ENCODE data around the gene MED13L.

The MED13L gene

DNA sequence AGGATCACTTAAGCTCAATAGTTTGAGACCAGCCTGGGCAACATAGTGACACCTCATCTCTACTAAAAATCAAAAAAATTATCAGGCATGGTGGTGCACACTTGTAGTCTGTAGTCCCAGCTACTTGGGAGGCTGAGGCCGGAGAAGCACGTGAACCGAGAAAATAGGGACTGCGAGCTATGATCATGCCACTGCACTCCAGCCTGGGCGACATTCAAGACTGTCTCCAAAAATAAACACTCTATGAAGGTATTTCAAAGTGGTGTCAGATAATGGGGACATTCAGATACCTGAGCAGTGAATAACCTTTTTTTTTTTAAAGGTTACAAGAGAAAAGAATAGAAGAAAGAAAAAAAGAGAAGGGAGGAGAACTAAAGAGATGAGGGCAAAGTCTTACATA, 98.1 kb downstream of the MED13L start:
- DNase-seq, result no peak

DNA sequence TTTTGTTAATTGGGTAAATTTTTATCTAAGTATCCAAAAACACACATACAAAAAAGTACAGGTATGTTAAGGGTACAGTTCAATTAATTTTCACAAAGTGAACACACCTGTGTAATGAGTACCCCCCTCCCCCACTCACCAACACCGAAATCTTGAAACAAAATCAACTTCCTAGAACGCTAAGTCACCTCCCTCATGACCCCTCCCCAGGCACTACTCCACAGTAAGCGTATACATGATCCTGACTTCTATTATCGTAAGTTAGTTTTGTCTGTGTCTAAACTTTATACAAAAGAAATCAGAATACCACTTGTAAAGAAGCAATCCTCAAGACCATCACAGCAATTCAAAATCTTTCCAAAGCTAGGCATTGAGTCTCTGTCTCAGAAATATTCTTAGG, 100.5 kb downstream of the MED13L start:
- no peak for DNase-seq

DNA sequence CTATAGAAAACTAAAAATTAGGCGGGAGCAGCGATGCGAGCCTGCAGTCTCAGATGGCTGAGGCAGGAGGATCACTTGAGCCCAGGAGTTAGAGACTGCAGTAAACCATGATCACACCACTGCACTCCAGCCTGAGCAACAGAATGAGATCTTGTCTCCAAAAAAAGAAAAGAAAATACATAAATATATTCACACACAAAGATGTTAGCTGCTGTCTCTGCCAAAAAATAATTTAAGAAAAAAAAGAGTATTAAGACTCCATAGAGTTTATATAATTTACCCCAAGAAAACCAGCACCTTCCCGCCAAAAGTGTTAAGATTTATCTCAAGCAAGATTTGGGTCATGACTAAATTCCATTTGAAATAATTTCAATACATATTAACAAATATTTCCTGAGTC, 102.6 kb downstream of the MED13L start:
- DNase-seq, result no peak

DNA sequence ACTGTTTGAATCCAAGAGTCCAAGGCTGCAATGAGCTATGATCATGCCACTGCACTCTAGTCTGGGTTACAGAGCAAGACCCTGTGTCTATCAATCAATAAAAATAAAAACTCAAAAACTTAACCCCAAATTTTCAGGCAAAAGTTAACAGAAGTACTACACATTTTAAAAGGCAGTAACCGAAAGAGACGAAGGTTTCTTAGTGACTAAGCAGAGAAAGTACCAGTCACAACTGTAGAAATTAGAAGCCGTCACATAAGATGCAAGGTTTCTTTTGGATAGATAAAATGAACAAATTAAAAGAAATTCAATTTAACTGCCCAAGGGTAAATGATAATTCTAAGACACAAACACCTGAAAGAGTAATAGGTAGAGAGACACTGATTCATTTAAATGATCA, 103.5 kb downstream of the MED13L start:
- DNase-seq, result no peak

DNA sequence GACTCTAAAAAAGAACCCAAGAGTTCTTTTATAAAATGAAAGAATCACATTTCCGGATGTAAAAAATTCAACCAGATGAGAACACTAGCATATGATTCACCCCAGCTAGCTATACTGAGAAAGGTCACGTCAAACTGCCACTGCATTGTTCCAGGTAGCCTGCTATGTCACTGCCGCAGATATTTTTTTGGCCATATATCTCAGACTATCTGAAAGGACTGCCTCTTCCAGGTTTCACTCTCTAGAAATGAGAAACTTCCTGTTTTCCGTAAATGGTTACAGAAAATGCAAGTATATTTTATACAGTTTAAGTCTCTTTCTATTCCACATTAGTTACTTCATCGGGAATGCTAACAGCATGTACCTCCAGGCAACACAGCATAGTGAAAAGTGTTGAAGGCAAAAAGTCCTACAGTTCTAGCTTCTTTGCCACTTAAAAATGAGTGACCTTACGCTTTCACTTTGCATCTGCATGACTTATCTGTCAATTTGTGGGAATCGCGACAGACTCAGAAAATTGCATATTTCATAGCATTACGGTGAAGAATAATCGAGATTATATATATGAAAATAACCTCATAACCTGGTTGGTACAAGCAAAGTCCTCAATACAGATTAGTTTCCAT, 105.2 kb downstream of the MED13L start:
- DNase-seq, result no peak

DNA sequence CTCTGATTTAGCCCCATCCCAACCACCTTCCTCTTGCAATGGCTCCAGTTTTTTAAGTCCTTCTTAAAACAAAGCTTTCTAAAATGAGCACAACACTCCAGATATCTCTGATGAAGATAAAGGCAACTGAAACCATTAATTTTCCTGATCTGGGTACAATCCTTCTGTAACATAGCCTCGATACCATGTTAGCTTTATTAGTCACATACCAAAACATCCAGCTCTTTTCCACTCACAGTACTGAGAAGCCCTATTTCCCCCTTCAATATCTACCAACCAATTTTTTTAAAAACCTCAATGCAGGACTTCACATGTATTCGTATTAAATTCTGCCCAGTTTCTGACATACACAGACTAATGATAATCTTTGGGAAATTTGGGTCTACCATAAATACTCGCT, 105.9 kb downstream of the MED13L start:
- DNase-seq, result no peak

DNA sequence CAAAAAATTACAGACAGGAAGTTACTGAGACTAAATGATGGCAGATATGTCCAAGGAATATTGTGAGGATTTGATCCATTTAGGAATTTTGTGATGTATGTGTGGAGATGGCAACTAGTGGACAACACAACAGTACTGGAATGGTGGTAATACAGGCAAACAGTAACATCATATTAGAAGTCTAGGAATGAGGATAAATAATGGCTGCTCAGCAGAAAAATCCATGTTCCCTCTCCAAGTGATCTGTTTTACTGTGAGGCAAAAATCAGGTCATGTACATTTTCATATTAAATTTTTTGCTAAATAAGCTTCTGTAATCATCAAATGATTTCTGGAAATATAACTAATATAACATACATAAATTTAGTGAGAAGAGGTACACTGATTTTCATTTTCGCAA, 108.4 kb downstream of the MED13L start:
- no peak for DNase-seq

DNA sequence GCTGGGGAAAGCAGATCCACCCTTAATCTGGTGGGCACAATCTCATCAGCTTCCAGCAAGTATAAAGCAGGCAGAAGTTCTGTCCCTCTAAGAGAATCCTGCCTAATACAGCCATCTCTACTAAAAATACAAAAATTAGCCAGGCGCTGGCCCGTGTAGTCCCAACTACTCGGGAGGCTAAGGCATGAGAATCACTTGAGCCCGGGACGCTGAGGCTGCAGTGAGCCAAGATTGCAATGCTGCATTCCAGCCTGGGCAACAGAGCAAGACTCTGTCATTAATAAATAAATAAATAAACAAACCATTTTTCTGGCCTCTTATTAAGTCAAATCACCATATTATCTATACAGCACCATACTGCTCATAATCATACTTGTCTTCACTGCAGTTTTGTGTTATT, 111.2 kb downstream of the MED13L start:
- DNase-seq, result no peak

DNA sequence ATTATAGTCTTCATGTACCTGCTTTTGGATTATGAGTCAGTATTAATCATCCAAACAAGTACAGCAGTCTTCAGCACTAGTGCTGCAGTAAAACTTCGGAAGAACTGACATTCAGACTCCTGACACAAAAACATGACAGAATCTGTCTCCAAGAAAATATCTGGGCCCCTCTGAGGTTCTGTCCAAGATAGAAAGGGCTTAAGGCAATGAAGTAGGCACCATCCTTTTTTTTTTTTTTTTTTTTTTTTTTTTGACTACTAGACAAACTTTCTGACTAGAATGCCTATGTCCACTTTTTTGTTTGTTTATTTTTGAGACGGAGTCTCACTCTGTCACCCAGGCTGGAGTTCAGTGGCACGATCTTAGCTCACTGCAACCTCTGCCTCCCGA, 112.5 kb downstream of the MED13L start:
- DNase-seq, result no peak

DNA sequence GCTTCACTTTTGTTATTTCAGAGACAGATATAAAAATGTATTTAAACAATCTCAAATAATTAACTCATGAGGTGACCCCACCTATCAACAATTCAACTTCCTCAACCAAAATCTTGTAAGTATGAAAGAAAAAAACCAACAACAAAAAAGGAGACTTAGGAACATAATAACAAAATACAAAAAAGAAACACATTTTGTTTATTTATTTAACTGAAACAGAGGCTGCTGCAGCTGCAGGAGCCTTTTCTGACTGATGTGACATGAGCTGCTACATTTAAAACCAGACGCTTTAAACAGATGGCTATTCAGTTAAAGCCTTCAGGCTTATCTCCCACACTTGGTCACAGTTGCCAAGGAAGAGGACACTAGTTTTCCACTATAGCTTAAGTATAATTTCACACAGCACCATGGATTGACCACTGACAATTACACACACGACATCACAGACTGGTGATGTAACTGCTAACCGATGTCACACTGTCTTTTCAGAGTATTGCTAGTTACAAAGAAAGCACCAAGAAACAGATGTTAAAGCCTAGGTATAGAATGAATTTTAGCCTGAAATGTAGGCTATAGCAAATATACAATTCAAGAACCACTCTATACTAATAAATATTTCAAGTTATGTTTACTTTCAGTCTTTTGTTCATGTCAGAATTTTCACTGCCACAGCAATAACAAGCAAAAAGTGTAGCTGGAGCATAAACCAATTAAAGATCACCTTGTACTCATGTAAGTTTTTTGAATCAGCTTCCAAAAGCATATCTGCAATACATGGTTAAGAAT, 113.0 kb downstream of the MED13L start:
- DNase-seq, result no peak

DNA sequence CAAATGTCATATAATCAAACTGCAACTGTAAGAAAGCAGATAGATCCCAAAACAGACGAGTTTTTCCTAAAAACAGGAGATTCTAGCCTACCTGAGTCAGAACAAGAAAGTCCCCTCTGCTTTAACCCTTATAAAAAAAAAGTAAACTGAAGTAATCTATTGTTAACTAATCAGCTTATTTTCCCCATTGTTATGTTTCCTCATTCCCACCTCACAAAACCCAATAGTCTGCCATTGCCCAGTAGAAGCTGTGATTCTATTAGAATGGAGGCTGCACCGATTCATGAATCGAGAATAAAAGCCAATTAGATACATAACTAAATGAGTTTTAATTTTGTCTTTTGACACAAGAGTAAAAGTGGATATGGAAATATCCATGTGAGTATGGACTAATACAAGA, 115.4 kb downstream of the MED13L start:
- DNase-seq, result no peak

DNA sequence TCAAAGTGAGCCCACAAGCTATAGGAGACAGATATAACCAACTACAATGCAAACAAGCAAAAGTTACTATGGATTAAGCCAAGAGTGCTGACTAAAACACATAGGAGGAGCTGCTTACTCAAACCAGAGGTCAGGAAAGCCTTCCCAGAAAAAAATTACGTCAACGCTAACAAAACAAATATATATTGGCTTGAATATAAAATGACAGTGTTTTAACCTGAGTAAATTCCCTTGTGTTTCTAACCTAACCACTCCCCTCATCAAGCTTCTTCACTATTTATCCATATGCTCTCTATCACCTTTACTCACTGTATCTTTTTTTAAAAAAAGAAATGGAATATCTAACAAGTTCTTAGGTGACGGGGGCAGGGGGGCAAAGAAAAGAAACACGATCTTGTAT, 115.9 kb downstream of the MED13L start:
- no peak for DNase-seq

DNA sequence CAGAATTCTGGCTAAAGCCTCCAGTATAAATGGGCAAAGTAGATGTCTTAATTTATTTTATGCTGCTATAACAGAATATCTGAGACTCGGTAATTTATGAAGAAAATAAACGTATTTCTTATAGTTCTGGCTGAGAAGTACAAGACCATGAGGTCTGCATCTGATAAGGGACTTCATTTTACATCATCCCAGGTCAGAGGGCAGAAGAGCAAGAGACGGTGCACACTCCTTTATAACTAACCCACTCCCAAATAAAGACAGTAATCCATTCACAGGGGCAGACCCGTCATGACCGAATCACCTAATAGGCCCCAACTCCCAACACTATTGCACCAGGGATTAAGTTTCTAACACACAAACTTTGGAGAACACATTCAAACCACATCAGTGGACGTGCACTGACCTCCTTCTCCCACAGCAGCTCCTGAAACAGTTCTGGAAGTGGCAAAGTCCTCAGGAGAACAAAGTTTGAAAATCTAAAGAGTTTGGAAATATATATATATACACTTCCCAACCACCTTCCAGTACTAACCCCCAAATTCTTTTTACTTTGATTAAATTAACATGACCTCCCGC, 116.5 kb downstream of the MED13L start:
- DNase-seq, result no peak

DNA sequence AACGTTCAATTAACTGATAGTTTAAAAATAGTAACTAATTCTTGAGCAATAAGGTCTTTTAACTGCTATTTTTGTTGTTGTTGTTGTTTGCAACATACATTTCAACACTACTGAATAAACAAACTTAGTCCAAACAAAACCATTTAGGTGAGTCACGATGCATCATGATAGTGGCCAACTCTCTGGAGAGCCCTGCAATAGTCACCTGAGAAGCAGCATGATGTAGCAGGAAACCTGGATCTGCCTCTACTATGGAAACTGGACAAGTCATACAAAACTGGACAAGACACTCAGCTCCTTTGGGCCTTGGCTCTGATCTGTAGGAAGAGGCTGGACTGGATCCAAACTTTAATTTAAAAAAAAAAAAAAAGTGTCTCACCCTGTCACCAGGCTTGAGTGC, 117.3 kb downstream of the MED13L start:
- no peak for DNase-seq

DNA sequence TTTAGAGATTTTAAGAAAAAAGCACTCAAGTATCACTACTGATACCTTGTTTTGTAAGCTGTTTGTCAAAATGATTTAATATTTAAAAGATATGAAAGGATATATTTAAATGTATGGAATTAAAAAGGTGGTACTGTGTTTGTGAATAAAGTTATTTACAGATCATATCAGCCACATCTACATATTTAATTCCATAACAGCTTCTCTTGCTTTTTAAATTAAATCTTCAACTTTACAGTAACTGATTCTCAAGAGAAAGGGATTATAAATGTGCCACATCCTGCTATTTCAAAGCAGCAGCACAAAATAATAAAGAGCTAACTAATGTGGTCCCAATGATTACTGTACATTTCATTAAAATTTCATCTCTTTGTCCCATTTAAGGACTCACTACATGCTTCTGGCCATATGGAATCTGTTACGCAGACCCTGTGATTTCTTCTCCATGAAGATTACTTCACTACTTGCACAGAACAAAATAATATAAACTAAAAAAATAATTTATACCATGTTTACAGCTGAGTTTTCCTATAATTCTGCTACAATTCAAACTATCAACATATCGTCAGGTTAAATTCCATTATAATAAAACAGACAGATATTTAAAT, 117.8 kb downstream of the MED13L start:
- no peak for DNase-seq

DNA sequence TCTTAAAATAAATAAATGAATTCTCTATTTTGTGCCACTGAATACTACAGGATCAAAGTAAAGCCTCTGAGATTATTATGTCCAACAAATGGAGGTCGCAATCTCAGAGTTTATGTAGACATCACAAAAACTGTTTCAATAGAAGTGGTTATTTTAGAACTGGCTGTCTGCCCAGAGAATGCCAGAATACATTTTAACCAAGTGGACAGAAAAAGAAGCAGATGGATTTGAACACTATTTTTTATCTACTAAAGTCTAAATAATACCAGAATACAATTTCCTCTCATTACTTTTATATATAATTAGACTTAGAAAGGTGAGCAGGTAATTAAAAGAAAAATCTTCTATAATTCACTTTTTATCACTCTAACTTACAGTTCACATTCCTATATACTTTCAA, 118.3 kb downstream of the MED13L start:
- no peak for DNase-seq

DNA sequence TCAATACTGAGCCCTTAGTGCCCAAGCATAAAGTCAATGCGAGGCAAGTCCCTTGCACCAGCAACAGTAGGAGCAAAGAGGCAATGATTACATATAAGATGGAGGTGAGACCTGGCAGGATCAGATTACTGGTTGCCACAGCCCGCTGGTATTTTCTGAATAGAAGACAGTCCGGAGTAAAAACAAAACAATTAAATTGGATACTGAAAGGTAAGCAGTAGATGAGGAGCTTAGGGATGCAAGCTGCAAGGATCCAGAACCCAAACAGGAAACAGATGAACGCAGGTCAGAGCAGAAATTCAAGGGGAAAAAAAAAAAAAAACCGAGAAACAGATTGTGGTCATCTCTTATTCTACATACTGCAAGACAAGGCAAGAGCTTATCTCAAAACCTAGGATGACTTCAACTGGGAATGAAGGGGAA, 119.6 kb downstream of the MED13L start:
- DNase-seq, result no peak

DNA sequence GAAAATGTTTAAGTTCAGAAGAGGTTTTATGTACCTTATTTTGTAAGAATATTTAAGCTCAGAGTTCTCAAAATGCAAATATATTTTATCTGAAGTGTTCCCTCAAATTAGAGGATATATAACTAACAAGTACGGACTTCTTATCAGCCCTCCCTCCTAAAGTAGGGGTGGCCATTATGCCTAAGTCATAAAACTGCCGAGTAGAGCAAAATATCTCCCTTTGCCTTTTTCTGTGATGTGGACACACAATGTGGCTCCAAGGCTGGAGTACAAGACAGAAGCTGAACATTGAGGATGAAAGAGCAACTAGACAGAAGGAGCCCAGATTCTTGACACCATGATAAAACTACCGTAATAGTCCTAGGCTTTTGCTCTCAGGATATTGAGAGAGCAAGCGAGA, 120.9 kb downstream of the MED13L start:
- no peak for DNase-seq

DNA sequence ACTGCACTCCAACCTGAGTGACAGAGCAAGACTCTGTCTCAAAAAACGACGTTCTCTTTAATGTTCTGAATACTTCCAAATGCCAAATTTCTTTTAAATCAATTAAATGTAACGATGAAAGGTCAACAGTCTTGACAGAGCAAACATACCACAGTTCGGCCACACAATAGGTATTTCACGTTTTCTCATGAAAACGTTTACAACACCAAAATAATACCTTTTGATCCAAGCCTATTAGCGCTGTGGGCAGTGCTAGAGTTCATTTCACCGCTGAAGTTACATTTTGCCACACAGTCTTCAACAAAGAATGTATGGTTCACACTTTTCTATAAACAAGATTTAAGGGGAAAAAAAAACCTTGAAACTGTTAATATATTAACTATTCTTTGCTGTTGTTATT, 122.1 kb downstream of the MED13L start:
- no peak for DNase-seq

DNA sequence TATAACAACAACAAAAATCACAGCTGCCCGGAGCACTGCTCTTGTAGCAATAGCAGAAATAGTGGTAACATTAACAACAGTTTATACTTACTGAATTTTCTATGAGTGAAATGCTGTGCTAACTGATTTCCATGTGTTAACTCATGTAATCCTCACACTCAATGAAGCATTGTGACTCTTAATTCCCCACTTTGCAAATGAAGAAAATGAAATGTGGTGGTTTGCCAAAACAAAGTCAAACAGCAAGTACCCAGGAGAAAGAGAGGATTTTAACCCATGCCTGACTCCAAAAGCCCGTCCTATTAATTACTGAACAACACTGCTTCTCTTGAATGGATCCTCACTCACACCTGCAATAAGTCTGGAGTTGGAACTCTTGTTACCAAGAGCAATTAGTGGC, 123.5 kb downstream of the MED13L start:
- DNase-seq, result no peak

DNA sequence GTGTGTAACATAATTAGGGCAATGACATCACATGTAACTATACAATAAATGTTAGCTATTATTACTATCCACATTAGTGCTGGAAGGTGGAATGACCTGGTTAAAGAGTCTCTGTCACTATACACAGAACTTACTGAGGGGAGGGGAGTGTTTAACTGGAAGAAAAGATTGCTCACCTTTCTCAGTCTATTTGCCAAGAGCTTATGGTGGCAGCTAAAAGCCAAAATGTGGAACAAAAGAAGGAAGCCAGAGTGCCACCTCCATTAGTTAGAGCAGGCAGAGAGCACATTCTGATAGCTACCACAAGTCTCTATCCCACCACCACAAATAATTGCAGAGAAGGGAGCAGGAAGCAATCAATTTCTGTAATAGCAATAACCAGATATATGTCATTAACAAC, 124.4 kb downstream of the MED13L start:
- DNase-seq, result no peak

DNA sequence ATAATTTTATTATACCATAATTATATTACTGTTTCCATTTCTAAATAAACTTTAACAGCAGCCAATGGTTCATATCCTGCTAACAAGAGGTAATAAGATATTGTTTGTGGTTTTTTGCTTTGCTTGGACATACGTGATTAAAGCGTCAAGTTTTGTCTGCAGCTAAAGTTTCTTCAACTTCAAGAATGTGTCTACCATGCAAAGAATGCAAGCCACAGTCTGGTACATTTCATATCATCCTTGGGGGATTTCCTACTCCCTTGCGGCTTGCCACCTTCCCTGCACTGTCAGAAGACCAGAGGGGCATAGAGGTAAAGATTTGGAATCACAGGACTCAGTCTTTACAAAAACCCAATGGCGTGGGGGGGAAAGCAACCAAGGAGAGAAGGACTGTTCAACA, 125.2 kb downstream of the MED13L start:
- DNase-seq, result no peak

DNA sequence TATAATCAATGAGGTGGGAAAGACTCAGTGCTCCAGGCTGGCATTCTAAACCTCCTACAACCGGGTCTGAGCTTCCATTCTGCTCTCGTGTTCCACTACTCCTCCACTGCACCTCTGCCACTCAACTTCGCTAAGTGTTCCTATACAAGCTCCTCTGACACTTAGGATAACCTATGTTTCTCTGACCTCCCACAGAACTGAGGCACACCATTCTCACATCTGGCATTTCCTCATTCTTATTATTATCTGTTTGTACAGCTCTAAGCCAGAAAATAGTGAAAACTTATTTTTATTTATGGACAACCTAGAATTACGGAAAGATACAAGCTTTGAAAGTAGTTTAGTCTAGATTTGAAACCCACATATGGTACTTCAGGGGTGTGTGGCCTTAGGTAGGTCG, 127.0 kb downstream of the MED13L start:
- no peak for DNase-seq

DNA sequence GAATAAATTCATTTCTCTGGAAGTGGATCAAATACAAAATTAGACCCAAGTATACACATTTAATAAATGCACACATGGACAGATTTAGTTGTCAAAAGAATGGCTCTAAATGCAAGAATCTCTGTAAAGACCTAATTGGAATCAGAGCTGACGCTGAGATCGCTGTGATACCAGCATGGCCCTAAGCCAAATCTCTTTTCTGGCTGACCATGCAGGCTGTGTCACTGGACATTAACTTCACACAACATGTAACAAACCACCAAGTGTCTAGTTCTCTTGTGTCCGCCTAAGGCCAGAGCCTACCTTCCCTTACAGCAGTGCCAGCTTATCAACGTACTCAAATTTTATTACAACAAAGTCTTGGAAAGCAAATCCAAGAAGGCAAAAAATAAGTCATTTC, 127.5 kb downstream of the MED13L start:
- DNase-seq, result no peak
